ENCODE measurements around the gene PRPH2. TPM values are rescaled to one million over a fixed set of nuclear protein-coding genes. Genes with fewer than 3 reads are reported as not detected.
A peak's percentile ranks its signal among the peaks of the same experiment; 100 is the strongest.
"Not testable (repeated sequence)": the region's sequence is repeated elsewhere in the genome, so short reads cannot be mapped to it uniquely, and the experiment has no call there.

PRPH2 gene
- total and polyA plus RNA-seq, 8 donors, result 0.34 to 2.2 (median 1.3) TPM

- intact Hi-C loops (cut with DNase I), result no loop called here
- no peak for FAIRE-seq
- DNase-seq, result no peak
- no peak for ATAC-seq
- H3K36me3 ChIP-seq, result no peaks in the 10 kb centered on the region
- no peak for TF ChIP-seq CTCF (IDR thresholded peaks at IDR 0.05)
- no peaks in the 10 kb centered on the region for H3K9me3 ChIP-seq
- no peak overlapping the region for H3K4me3 ChIP-seq
- no peaks in the 10 kb centered on the region for H3K27me3 ChIP-seq
- H3K4me1 ChIP-seq, result no peaks in the 10 kb centered on the region
- 90 to 92% methylated on average over 6 of the region's 6 CpGs for WGBS, 2 donors
- no peak overlapping the region for H3K27ac ChIP-seq
Observed at GRCh38 chr6:42709871-42710270, 12.5 kb downstream of the PRPH2 start.

- Histone ChIP-seq H3K9me3 (no peaks in the 10 kb centered on the region), H3K27me3 (no peaks in the 10 kb centered on the region), H3K4me3 (no peak overlapping the region), H3K27ac (no peak overlapping the region), H3K4me1 (no peaks in the 10 kb centered on the region), H3K36me3 (no peaks in the 10 kb centered on the region)
- no peak for TF ChIP-seq CTCF (IDR thresholded peaks at IDR 0.05)
- 83 to 86% methylated on average over 11 of the region's 11 CpGs for WGBS, 2 donors
- no peak for DNase-seq
- FAIRE-seq, result no peak
- intact Hi-C loops (cut with DNase I), result no loop called here
- no peak for ATAC-seq
Observed at GRCh38 chr6:42708096-42708495, 14.3 kb downstream of the PRPH2 start.

- intact Hi-C loops (cut with DNase I), result no loop called here
- 78 to 85% methylated on average over 7 of the region's 7 CpGs for WGBS, 2 donors
- no peaks in the 10 kb centered on the region for H3K27me3 ChIP-seq
- H3K4me3 ChIP-seq, result no peak overlapping the region
- no peak for FAIRE-seq
- H3K9me3 ChIP-seq, result no peaks in the 10 kb centered on the region
- no peaks in the 10 kb centered on the region for H3K4me1 ChIP-seq
- ATAC-seq, result no peak
- TF ChIP-seq CTCF (IDR thresholded peaks at IDR 0.05), result no peak
- H3K36me3 ChIP-seq, result no peaks in the 10 kb centered on the region
- H3K27ac ChIP-seq, result no peak overlapping the region
- no peak for DNase-seq
Observed at GRCh38 chr6:42707595-42707994, 14.8 kb downstream of the PRPH2 start.

GRCh38 chr6:42704937-42705374 lies 17.4 kb downstream of the PRPH2 start:
- Histone ChIP-seq H3K36me3 (no peaks in the 10 kb centered on the region), H3K9me3 (no peaks in the 10 kb centered on the region), H3K4me3 (peak overlapping the region in 2 of 4 donors; percentile 48 to 51), H3K27me3 (no peaks in the 10 kb centered on the region), H3K27ac (no peak overlapping the region), H3K4me1 (no peaks in the 10 kb centered on the region)
- intact Hi-C loops (cut with DNase I), result no loop called here
- peak in 2 of 6 donors; percentile 38 to 47 for DNase-seq
- ATAC-seq, result peak; percentile 20 to 44 (median 24)
- no peak for TF ChIP-seq CTCF (IDR thresholded peaks at IDR 0.05)
- WGBS, 2 donors, result 72 to 75% methylated on average over 4 of the region's 4 CpGs
- no peak for FAIRE-seq

GRCh38 chr6:42704251-42704936 lies 18.0 kb downstream of the PRPH2 start:
- no peak for FAIRE-seq
- Histone ChIP-seq H3K4me1 (no peaks in the 10 kb centered on the region), H3K36me3 (no peaks in the 10 kb centered on the region), H3K9me3 (no peaks in the 10 kb centered on the region), H3K27ac (peak overlapping the region in 1 of 4 donors; percentile 9), H3K4me3 (peak overlapping the region; percentile 10 to 51 (median 32)), H3K27me3 (no peaks in the 10 kb centered on the region)
- intact Hi-C loops (cut with DNase I), result no loop called here
- peak; percentile 29 to 68 (median 62) for DNase-seq
- ATAC-seq, result peak; percentile 83 to 87 (median 84)
- TF ChIP-seq CTCF (IDR thresholded peaks at IDR 0.05), result no peak
- WGBS, 2 donors, result 42% methylated on average over 24 of the region's 24 CpGs

GRCh38 chr6:42702786-42703185 lies 19.6 kb downstream of the PRPH2 start:
- ATAC-seq; FAIRE-seq; H3K4me3 ChIP-seq; H3K9me3 ChIP-seq; H3K27me3 ChIP-seq; intact Hi-C loops (cut with DNase I); H3K27ac ChIP-seq; DNase-seq; H3K4me1 ChIP-seq; H3K36me3 ChIP-seq: not testable (repeated sequence)
- WGBS, 2 donors, result 82 to 90% methylated on average over 3 of the region's 3 CpGs

Measured in pancreas (tissue), 10 donors.